C4-2B (cell line): ENCODE results near the gene DOC2B.
"Not testable (repeated sequence)": the region's sequence is repeated elsewhere in the genome, so short reads cannot be mapped to it uniquely, and the experiment has no call there.

Experiments used
- H3K27ac ChIP-seq: fragments of 450-650 bp; 2 replicates; pipeline ENCODE4 v1.5.1; 2017
- CTCF ChIP-seq: fragments of 450-650 bp; conservative IDR thresholded peaks from 2 replicates; pipeline ENCODE4 v1.5.1; 2017; ENCODE audit warnings: mild to moderate bottlenecking
- ZFX ChIP-seq: fragments of 450-650 bp; IDR thresholded peaks from 2 replicates; pipeline ENCODE4 v1.6.1; 2017

The DOC2B gene

DNA sequence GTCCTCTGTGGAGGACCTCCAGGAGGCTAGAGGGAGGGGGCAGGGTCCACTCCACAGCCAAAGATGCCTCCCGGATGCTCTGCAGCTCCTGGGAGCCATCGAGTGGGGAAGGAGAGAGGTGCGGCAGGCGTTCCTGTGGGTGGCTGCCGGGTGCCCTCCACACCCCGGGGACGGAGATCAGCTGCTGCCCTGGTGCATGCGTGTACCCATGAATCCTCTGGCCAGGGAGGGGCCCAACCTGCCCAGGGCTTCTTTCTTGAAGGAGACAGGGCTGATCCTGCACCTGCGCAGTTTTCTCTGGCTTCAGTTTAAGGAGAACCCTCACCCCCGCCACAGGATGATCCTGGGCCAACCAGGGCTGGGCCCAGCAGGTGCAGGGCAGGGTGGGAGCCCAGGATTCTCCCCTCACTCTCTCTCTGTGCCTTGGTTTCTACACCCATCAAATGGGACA, 33.5 kb upstream of the DOC2B start:
- H3K27ac ChIP-seq: peak overlapping the region; percentile 45; the same call in 1 of the 2 replicates
- TF ChIP-seq CTCF: no peak
- TF ChIP-seq ZFX: no peak

DNA sequence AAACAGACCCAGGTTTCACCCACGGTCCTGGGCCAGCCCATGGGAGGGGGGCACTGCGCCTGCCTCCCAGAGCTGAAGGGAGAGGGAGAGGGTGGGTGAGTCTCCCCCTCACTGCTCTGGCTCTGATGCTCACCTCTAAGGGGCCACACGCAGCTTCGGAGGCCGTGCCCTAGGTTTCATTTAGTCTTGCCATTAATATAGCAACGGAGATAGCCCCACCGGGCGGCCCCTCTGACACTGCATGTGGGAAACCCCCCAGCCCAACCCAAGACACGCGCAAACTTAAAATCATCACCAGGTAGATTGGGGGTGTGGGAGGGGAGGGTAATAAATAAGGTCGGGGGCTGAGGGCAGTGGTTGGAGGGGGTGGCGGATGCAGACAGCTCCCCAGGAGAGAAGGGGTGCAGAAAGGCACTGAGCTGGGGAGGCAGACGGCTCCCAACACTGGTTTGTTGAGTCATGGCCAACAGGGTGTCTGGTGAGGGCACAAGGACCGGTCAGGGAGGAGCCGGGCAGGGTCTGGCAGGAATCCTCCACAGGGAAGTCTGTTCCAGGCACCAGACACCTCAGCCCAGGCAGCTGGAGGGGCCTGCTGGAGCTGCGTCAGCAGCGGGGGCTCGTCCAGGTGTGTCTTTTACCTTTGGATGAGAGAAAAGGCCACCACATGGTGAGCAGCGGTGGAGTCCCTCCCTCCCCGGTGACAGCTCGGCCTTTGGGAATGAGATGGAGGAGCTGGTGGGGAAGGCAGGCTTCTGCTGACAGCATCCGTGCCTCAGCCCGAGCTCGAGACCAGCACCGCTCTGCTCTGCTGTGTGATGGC, 32.0 kb upstream of the DOC2B start:
- H3K27ac ChIP-seq: no peak overlapping the region
- TF ChIP-seq ZFX: no peak
- TF ChIP-seq CTCF: no peak

DNA sequence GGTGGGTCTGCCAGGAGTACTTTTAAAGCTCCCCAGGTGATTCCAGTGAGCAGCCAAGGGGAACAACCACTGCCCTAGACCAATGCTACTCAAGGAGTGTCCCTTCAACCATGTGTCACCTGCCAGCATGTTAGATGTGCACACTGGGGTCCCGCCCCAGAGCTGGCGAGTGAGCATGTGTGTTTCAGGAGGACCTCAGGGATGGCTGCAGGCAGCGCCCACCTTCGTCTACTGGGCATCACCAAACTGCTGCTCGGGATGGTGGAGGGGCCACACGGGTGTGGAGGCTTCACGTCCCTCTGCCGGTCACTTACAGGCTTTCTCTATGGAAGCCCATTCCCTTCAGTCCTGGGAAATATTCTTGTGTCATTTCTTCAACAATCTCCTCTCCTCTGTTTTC, 29.0 kb upstream of the DOC2B start:
- H3K27ac ChIP-seq: no peak overlapping the region
- TF ChIP-seq ZFX (no peak), CTCF (no peak)

DNA sequence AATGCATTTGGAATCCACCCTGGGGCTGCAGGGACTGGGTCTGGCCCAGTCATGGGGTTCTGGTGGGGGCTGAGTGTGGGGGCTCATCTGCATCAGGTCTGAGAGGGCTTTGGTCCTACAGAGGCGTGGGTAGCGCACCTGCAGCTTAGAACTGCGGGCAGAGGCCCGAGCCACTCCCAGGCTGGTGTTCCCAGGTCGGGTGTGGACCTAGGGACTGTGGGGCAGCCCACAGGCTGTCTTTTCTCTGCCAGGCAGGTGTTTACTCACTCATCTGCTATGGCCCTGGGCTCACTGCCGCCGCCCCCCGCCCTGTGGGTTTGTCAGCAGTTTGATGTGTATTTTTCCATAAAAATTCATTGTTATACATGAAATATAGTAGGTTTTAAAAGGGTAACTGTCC, 27.0 kb upstream of the DOC2B start:
- TF ChIP-seq CTCF: no peak
- no peak for TF ChIP-seq ZFX
- no peak overlapping the region for H3K27ac ChIP-seq

DNA sequence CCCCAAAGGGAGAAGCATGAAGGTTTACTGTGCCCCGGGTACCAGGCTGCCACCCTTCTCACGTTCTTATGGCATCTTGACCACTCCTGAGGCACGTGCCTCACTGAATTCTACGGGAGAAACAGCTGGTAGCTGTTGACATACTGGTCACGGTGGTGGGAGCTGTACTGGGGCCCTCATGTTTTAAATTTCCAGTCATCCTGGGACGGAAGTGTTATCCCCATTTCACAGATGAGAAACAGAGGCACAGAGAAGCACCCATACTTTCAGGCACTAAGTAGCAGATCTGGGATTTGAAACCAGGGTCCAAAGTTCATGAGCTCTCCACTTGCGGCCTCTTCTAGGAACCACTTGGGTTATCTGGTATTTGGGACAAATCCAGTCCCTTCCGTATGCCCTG, 26.3 kb upstream of the DOC2B start:
- H3K27ac ChIP-seq: no peak overlapping the region
- TF ChIP-seq ZFX (no peak), CTCF (no peak)

DNA sequence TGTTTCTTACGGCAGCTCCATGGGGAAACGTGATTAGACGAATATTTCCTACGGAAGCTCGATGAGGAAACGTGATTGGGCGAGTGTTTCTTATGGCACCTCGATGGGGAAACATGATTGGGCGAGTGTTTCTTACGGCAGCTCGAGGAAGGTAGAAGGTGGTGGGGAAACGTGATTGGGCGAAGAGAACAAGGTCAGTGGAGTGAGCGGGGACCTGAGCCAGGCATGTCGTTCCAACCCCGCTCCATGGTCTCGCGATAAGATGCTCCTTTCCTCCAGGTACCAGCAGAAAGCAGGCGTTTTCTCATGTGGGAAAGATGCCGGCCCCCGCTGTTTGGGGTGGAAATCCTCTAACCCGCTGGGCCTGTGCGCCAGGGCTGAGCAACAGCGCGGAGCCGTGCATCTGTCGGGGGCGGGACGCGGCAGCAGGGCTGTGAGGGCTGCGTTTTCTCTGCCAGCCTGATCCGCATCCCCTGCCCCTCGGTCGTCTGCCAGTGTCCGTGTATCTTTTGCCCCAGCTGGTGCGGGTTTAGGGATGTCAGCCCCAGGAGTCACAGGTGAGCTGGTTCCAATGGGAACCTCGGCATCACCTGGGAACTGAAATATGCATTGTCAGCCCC, 25.6 kb upstream of the DOC2B start:
- TF ChIP-seq CTCF: no peak
- TF ChIP-seq ZFX: no peak
- H3K27ac ChIP-seq: no peak overlapping the region

DNA sequence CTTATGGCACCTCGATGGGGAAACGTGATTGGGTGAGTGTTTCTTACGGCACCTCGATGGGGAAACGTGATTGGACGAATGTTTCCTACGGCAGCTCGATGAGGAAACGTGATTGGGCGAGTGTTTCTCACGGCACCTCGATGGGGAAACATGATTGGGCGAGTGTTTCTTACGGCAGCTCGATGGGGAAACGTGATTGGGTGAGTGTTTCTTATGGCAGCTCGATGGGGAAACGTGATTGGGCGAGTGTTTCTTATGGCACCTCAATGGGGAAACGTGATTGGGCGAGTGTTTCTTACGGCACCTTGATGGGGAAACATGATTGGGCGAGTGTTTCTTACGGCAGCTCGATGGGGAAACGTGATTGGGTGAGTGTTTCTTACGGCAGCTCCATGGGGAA, 25.0 kb upstream of the DOC2B start:
- not testable (repeated sequence) for H3K27ac ChIP-seq

- TF ChIP-seq ZFX (no peak), CTCF (no peak)
- H3K27ac ChIP-seq: no peak overlapping the region
Observed at GRCh38 chr17:205817-206216, 24.4 kb upstream of the DOC2B start.
